GM20000 (cell line): Measurements from ENCODE around the gene ATP2A3.

Source experiments
- DNase-seq: peaks from one replicate; pipeline ENCODE4 v3.0.0; 2012; ENCODE audit warnings: low spot score
- CTCF ChIP-seq: IDR thresholded peaks from 2 replicates; pipeline ENCODE4 v1.5.1; 2012; ENCODE audit warnings: mild to moderate bottlenecking, control low read depth; ENCODE audit errors: extremely low read depth, missing control alignments

Gene ATP2A3

GRCh38 chr17:3909257-3909656, 55.0 kb downstream of the ATP2A3 start:
- no peak for TF ChIP-seq CTCF
- no peak for DNase-seq

GRCh38 chr17:3907483-3908216, 56.6 kb downstream of the ATP2A3 start:
- no peak for DNase-seq
- TF ChIP-seq CTCF = peak; percentile 30

- no peak for TF ChIP-seq CTCF
- DNase-seq = no peak
These were observed 57.4 kb downstream of the ATP2A3 start for GRCh38 chr17:3906881-3907280.

- TF ChIP-seq CTCF = no peak
- no peak for DNase-seq
These were observed 59.2 kb downstream of the ATP2A3 start for GRCh38 chr17:3905017-3905520.

GRCh38 chr17:3904501-3904900, 59.7 kb downstream of the ATP2A3 start:
- TF ChIP-seq CTCF = no peak
- DNase-seq = no peak

- DNase-seq = no peak
- TF ChIP-seq CTCF = no peak
These were observed 60.4 kb downstream of the ATP2A3 start for GRCh38 chr17:3903881-3904290.

GRCh38 chr17:3903051-3903825, 61.0 kb downstream of the ATP2A3 start:
- no peak for DNase-seq
- no peak for TF ChIP-seq CTCF
